Measurements from ENCODE around the gene RAB5IF. TPM values are rescaled to one million over a fixed set of nuclear protein-coding genes. Genes with fewer than 3 reads are reported as not detected.
A peak's percentile ranks its signal among the peaks of the same experiment; 100 is the strongest.

RAB5IF gene
- total and polyA plus RNA-seq, 2 experiments from 2014 or later, result 115 to 171 TPM

DNA sequence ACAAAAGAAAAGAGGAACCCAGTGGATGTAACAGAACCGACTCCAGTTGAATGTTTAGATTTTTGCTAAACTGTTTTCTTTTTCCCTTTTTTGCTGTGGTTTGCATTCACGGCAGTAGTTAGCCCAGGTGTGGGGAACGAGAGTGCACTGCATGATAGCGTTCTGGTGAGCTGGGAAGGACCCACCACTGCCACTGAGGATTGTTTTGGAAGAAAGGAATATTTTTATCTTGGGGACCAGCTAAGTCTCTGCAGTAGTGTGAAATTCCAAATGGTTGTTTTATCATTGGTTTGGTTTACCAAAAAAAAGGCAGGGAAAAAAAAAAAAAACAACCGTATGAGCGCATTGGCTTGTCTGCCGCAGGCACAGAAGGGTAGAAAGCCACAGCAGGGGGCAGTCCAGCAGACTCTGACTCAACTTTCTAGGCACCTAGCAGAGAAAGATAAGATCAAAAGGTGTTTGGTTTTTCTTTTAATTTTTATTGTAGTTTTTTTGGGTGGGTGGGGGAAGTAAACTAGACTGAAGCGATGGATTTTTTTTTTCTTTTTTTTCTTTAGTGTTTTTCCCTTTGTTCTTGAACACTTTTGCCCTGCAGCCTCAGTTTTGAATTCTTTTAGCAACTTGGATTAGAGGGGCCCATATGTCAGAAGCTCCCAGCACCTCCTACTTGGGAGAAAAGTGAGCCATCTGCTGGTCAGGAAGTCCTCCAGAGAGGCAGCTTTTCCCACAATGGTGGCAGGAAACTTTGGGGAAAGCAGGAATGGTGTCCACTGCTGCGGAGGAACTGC is 13.5 kb upstream of the RAB5IF start:
- no peak overlapping the region for H2AFZ ChIP-seq
- DNase-seq, result peak; percentile 64
- no peaks in the 10 kb centered on the region for H3K36me3 ChIP-seq (ENCODE audit: low read depth)
- no peak overlapping the region for H3K4me2 ChIP-seq (ENCODE audit: unreplicated experiment)
- no peak overlapping the region for H3K27ac ChIP-seq
- H3K9me2 ChIP-seq (ENCODE audit: insufficient read depth), result no peaks in the 10 kb centered on the region
- H3K4me3 ChIP-seq, result no peak overlapping the region
- H3K9ac ChIP-seq, result no peak overlapping the region
- peaks cover 4% of the 10 kb centered on the region; the same call in 1 of the 2 replicates for H3F3A ChIP-seq (ENCODE audit: insufficient read depth)
- no peaks in the 10 kb centered on the region for H3K4me1 ChIP-seq (ENCODE audit: insufficient read depth)
- no peaks in the 10 kb centered on the region for H3K9me3 ChIP-seq (ENCODE audit: low read depth)
- no peaks in the 10 kb centered on the region for H4K20me1 ChIP-seq (ENCODE audit: insufficient read depth)
- in situ Hi-C loops (cut with MboI), result no loop called here
- TF ChIP-seq EZH2 (IDR thresholded peaks at IDR 0.05; ENCODE audit: insufficient read depth, poor library complexity, severe bottlenecking), result no peak
- TF ChIP-seq EZH2phosphoT487 (IDR thresholded peaks at IDR 0.05; ENCODE audit: insufficient read depth, low read depth), result no peak
- H3K27me3 ChIP-seq (replicated peaks; ENCODE audit: insufficient read depth), result no peaks in the 10 kb centered on the region
- WGBS, 2 experiments (ENCODE audit: low coverage in 1 of 2, low lambda C conversion rate in 2 of 2, missing lambda C conversion rate in 2 of 2), result 73 to 75% methylated on average over 9 of the region's 9 CpGs
- H3K79me2 ChIP-seq (ENCODE audit: insufficient read depth), result no peaks in the 10 kb centered on the region

DNA sequence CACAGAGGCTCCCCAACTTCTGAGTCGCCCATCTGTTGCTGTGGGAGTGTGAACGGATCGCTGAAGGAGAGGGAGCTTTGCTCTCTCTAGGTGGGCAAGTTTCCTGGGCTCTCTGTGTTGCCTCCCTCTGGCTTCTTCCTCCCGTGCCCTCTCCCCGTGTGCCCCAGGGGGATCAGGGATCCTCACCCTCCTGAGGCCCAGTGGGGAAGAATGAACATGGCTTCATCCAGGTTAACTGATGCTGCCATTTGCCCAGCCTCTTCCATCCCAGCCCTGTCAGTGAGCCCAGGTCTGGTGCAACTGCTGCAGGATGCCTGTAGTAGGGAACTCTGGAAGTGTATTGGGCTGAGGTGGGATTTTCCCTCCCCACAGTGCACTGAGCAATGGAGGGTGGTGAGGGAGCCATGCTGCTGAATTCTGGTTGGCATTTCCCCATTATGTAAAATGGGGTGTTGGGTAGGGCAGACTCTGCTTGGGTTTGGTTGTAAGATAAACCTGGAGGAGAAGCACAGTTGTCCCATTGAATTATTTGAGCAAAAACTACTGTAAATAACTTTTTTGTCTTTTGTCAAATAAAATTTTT is 12.1 kb upstream of the RAB5IF start:
- TF ChIP-seq EZH2phosphoT487 (IDR thresholded peaks at IDR 0.05; ENCODE audit: insufficient read depth, low read depth), result no peak
- no peak for TF ChIP-seq EZH2 (IDR thresholded peaks at IDR 0.05; ENCODE audit: insufficient read depth, poor library complexity, severe bottlenecking)
- Histone ChIP-seq H3K4me2 (ENCODE audit: unreplicated experiment) (no peak overlapping the region), H3K9me3 (ENCODE audit: low read depth) (no peaks in the 10 kb centered on the region), H4K20me1 (ENCODE audit: insufficient read depth) (no peaks in the 10 kb centered on the region), H3K36me3 (ENCODE audit: low read depth) (no peaks in the 10 kb centered on the region), H3K9ac (no peak overlapping the region), H3K27me3 (replicated peaks; ENCODE audit: insufficient read depth) (no peaks in the 10 kb centered on the region), H3K4me1 (ENCODE audit: insufficient read depth) (no peaks in the 10 kb centered on the region), H3K79me2 (ENCODE audit: insufficient read depth) (no peaks in the 10 kb centered on the region), H3K27ac (no peak overlapping the region), H3F3A (ENCODE audit: insufficient read depth) (peaks cover 4% of the 10 kb centered on the region; the same call in 1 of the 2 replicates), H3K9me2 (ENCODE audit: insufficient read depth) (no peaks in the 10 kb centered on the region), H2AFZ (no peak overlapping the region), H3K4me3 (no peak overlapping the region)
- in situ Hi-C loops (cut with MboI), result no loop called here
- 80 to 81% methylated on average over 5 of the region's 5 CpGs for WGBS, 2 experiments (ENCODE audit: low coverage in 1 of 2, low lambda C conversion rate in 2 of 2, missing lambda C conversion rate in 2 of 2)
- no peak for DNase-seq

DNA sequence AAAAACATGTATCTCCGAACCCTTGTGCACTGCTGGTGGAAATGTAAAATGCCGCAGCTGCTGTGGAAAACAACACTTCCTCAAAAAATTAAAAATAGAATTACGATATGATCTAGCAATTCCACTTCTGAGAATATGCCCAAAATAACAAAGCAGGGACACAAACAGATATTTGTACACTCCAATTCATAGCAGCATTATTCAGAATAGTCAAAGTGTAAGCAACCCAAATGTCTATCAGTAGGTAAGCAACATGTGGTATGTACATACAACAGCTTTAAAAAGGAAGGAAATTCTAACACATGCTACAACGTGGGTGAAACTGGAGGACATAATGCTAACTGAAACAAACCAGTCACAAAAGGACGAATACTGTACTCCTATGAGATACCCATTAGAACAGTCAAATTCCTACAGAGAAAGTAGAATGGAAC is 5.7 kb upstream of the RAB5IF start:
- Histone ChIP-seq H3K9me2 (ENCODE audit: insufficient read depth) (no peaks in the 10 kb centered on the region), H3K4me2 (ENCODE audit: unreplicated experiment) (no peak overlapping the region), H2AFZ (0 out of 2 replicates have a peak overlapping the region, but pooled peaks have one; percentile 8), H3K9me3 (ENCODE audit: low read depth) (no peaks in the 10 kb centered on the region), H3K4me1 (ENCODE audit: insufficient read depth) (0 out of 2 replicates have a peak, but pooled peaks cover 1% of the 10 kb centered on the region), H3K27me3 (replicated peaks; ENCODE audit: insufficient read depth) (no peaks in the 10 kb centered on the region), H3K4me3 (no peak overlapping the region), H4K20me1 (ENCODE audit: insufficient read depth) (no peaks in the 10 kb centered on the region), H3K79me2 (ENCODE audit: insufficient read depth) (no peaks in the 10 kb centered on the region), H3K27ac (no peak overlapping the region), H3K9ac (no peak overlapping the region), H3K36me3 (ENCODE audit: low read depth) (no peaks in the 10 kb centered on the region), H3F3A (ENCODE audit: insufficient read depth) (no peaks in the 10 kb centered on the region; the same call in 1 of the 2 replicates)
- DNase-seq, result no peak
- 27 to 29% methylated on average over 5 of the region's 5 CpGs for whole genome bisulfite sequencing, 2 experiments (ENCODE audit: low coverage in 1 of 2, low lambda C conversion rate in 2 of 2, missing lambda C conversion rate in 2 of 2)
- TF ChIP-seq EZH2phosphoT487 (IDR thresholded peaks at IDR 0.05; ENCODE audit: insufficient read depth, low read depth) (no peak), EZH2 (IDR thresholded peaks at IDR 0.05; ENCODE audit: insufficient read depth, poor library complexity, severe bottlenecking) (no peak)
- in situ Hi-C loops (cut with MboI), result no loop called here

DNA sequence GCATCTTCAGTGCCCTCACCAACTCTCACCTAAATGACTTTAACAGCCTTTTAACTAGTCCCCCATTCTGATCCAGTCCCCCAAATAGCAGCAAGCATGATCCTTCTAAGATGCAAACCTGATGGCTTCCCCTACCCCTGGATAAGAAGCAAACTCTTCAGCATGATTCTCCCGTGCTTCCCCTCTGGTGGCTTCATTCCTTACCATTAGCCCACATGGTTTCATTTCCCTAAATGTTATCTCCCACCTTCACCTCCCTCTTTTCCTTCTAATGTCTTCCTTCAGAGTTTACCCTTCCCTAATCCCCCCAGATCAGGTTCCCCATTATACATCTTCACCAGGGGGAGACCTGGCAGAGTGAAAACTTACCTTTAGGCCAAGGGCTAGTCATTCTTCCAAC is 4.0 kb upstream of the RAB5IF start:
- DNase-seq, result no peak
- in situ Hi-C loops (cut with MboI), result no loop called here
- Histone ChIP-seq H3K4me3 (no peak overlapping the region), H4K20me1 (ENCODE audit: insufficient read depth) (no peaks in the 10 kb centered on the region), H3K9me3 (ENCODE audit: low read depth) (no peaks in the 10 kb centered on the region), H2AFZ (no peak overlapping the region), H3F3A (ENCODE audit: insufficient read depth) (peaks cover 2% of the 10 kb centered on the region; the same call in 1 of the 2 replicates), H3K27me3 (replicated peaks; ENCODE audit: insufficient read depth) (no peaks in the 10 kb centered on the region), H3K79me2 (ENCODE audit: insufficient read depth) (peaks cover 10% of the 10 kb centered on the region), H3K27ac (no peak overlapping the region), H3K36me3 (ENCODE audit: low read depth) (no peaks in the 10 kb centered on the region), H3K4me2 (ENCODE audit: unreplicated experiment) (no peak overlapping the region), H3K4me1 (ENCODE audit: insufficient read depth) (0 out of 2 replicates have a peak, but pooled peaks cover 4% of the 10 kb centered on the region), H3K9me2 (ENCODE audit: insufficient read depth) (no peaks in the 10 kb centered on the region), H3K9ac (no peak overlapping the region)
- WGBS, 2 experiments (ENCODE audit: low coverage in 1 of 2, low lambda C conversion rate in 2 of 2, missing lambda C conversion rate in 2 of 2), result 34 to 67% methylated on average over 1 of the region's 1 CpG
- TF ChIP-seq EZH2 (IDR thresholded peaks at IDR 0.05; ENCODE audit: insufficient read depth, poor library complexity, severe bottlenecking) (no peak), EZH2phosphoT487 (IDR thresholded peaks at IDR 0.05; ENCODE audit: insufficient read depth, low read depth) (no peak)
